ENCODE results near the gene ANO1. TPM values are rescaled to one million over a fixed set of nuclear protein-coding genes. Genes with fewer than 3 reads are reported as not detected.

ANO1 gene
- total and polyA plus RNA-seq, 2 donors (not counting 1 experiment from before 2014, with no cell fraction given): not detected

DNA sequence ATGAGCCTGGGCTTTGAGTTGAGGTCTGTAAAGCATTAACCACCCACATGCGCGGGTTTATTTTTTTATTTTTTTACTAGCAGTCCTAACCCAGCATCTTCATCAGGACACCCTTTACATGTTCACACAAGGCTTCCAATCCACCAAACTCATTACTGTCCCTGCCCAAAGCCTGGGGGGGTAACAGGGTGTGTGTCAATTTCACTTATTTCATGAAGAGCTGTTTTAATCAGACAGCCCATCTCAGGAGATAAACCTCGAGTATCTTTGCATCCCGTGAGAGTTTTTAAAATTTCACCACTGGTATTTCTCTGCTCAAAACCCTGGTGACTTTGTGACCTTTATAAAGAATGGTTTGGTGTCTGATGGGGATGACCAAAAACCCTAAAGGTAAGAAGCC is 45.6 kb downstream of the ANO1 start:
- no peak for ATAC-seq (ENCODE audit: low read depth)
- H3K27me3 Mint-ChIP-seq: peaks cover 8% of the 10 kb centered on the region
- intact Hi-C loops (cut with micrococcal nuclease): no loop called here
- TF ChIP-seq EZH2 (IDR thresholded peaks at IDR 0.05; ENCODE audit: borderline replicate concordance, insufficient read depth, low read depth, low read length, poor library complexity, severe bottlenecking): no peak
- TF ChIP-seq, protein P1, sequence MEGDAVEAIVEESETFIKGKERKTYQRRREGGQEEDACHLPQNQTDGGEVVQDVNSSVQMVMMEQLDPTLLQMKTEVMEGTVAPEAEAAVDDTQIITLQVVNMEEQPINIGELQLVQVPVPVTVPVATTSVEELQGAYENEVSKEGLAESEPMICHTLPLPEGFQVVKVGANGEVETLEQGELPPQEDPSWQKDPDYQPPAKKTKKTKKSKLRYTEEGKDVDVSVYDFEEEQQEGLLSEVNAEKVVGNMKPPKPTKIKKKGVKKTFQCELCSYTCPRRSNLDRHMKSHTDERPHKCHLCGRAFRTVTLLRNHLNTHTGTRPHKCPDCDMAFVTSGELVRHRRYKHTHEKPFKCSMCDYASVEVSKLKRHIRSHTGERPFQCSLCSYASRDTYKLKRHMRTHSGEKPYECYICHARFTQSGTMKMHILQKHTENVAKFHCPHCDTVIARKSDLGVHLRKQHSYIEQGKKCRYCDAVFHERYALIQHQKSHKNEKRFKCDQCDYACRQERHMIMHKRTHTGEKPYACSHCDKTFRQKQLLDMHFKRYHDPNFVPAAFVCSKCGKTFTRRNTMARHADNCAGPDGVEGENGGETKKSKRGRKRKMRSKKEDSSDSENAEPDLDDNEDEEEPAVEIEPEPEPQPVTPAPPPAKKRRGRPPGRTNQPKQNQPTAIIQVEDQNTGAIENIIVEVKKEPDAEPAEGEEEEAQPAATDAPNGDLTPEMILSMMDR (IDR thresholded peaks at IDR 0.05): no peak
- peaks cover 4% of the 10 kb centered on the region for H3K9me3 Mint-ChIP-seq (ENCODE audit: insufficient read depth)
- no peaks in the 10 kb centered on the region for H3K4me1 Mint-ChIP-seq
- no peak overlapping the region for H3K4me2 ChIP-seq (replicated peaks; ENCODE audit: low read depth, low read length, poor library complexity, severe bottlenecking)
- H4K20me1 ChIP-seq (ENCODE audit: control insufficient read depth, insufficient read depth, low read length, poor library complexity, severe bottlenecking): no peaks in the 10 kb centered on the region
- H3K27ac Mint-ChIP-seq: no peak overlapping the region
- ChIA-PET CTCF (no interaction called here), POLR2A (no interaction called here)
- H2AFZ ChIP-seq (ENCODE audit: insufficient read depth, low read depth, low read length, poor library complexity, severe bottlenecking): no peak overlapping the region
- H3K4me3 ChIP-seq (ENCODE audit: control extremely low read depth in 1 of 5, extremely low read depth in 1 of 5, insufficient read depth in 1 of 5, low read depth in 2 of 5, low read length in 4 of 5): no peak overlapping the region
- H3K4me3 Mint-ChIP-seq: no peak overlapping the region
- H3K9ac ChIP-seq (ENCODE audit: low read length): no peak overlapping the region
- H3K9me3 ChIP-seq (ENCODE audit: control extremely low read depth in 1 of 3, control insufficient read depth in 2 of 3, insufficient read depth in 1 of 3, low read length in 2 of 3): no peaks in the 10 kb centered on the region
- no peaks in the 10 kb centered on the region for H3K36me3 ChIP-seq (replicated peaks in 1 of 2; ENCODE audit: control extremely low read depth in 1 of 2, control insufficient read depth in 1 of 2, extremely low read depth in 1 of 2, insufficient read depth in 2 of 2, low read length in 1 of 2)
- 100% methylated on average over 1 of the region's 4 CpGs for WGBS (ENCODE audit: insufficient coverage)
- H3K27me3 ChIP-seq (replicated peaks in 1 of 4; ENCODE audit: control extremely low read depth in 1 of 4, control insufficient read depth in 3 of 4, insufficient read depth in 4 of 4, low read length in 3 of 4): no peaks in the 10 kb centered on the region
- no peaks in the 10 kb centered on the region for H3K79me2 ChIP-seq (ENCODE audit: control insufficient read depth, insufficient read depth, low read length)
- H3K27ac ChIP-seq (ENCODE audit: low read length in 2 of 2): no peak overlapping the region
- DNase-seq: no peak
- H3K4me1 ChIP-seq (ENCODE audit: control insufficient read depth in 2 of 2, insufficient read depth in 2 of 2, low read length in 2 of 2): no peaks in the 10 kb centered on the region

DNA sequence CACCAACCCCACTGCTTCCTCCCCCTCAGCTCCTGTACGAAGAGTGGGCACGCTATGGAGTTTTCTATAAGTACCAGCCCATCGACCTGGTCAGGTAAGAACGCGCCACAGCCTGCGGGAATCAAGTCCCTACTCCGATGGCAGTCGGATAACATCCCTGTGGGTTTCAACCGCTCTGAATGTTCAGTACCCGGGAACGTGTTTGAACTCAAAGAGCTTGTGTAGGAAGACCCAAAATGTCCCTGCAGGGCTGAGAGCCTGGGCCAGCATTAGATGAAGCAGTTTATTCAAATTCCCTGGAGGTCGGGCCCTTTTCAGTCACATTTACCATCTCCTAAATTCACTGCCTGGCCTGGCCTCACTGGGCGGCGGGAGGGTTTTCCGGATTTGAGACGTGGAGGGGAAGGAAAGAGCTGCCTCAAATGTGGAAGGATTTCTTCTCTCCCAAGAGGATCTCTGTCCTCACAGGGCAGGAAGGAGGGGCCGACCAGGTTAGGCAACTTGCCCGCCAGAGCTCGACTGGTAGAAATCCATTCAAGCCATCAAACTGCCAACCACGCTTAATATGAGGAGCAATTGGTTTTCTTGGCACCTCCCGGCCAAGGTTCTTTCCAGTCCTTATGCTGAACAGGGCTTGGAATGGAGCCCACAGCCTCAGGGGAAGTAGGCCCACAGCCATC is 46.3 kb downstream of the ANO1 start:
- 86% methylated on average over 13 of the region's 21 CpGs for WGBS (ENCODE audit: insufficient coverage)
- H3K36me3 ChIP-seq (replicated peaks in 1 of 2; ENCODE audit: control extremely low read depth in 1 of 2, control insufficient read depth in 1 of 2, extremely low read depth in 1 of 2, insufficient read depth in 2 of 2, low read length in 1 of 2): no peaks in the 10 kb centered on the region
- no peaks in the 10 kb centered on the region for H3K79me2 ChIP-seq (ENCODE audit: control insufficient read depth, insufficient read depth, low read length)
- H3K27me3 ChIP-seq (replicated peaks in 1 of 4; ENCODE audit: control extremely low read depth in 1 of 4, control insufficient read depth in 3 of 4, insufficient read depth in 4 of 4, low read length in 3 of 4): no peaks in the 10 kb centered on the region
- no peak overlapping the region for H3K9ac ChIP-seq (ENCODE audit: low read length)
- ChIA-PET POLR2A (no interaction called here), CTCF (no interaction called here)
- no peak overlapping the region for H3K4me3 ChIP-seq (ENCODE audit: control extremely low read depth in 1 of 5, extremely low read depth in 1 of 5, insufficient read depth in 1 of 5, low read depth in 2 of 5, low read length in 4 of 5)
- H3K4me2 ChIP-seq (replicated peaks; ENCODE audit: low read depth, low read length, poor library complexity, severe bottlenecking): no peak overlapping the region
- H4K20me1 ChIP-seq (ENCODE audit: control insufficient read depth, insufficient read depth, low read length, poor library complexity, severe bottlenecking): no peaks in the 10 kb centered on the region
- no peak for ATAC-seq (ENCODE audit: low read depth)
- H3K27ac ChIP-seq (ENCODE audit: low read length in 2 of 2): no peak overlapping the region
- Mint-ChIP-seq H3K27ac (no peak overlapping the region), H3K9me3 (ENCODE audit: insufficient read depth) (peaks cover 2% of the 10 kb centered on the region), H3K4me1 (no peaks in the 10 kb centered on the region), H3K27me3 (peaks cover 5% of the 10 kb centered on the region), H3K4me3 (no peak overlapping the region)
- TF ChIP-seq, protein P1 (IDR thresholded peaks at IDR 0.05): no peak
- TF ChIP-seq EZH2 (IDR thresholded peaks at IDR 0.05; ENCODE audit: borderline replicate concordance, insufficient read depth, low read depth, low read length, poor library complexity, severe bottlenecking): no peak
- no peaks in the 10 kb centered on the region for H3K4me1 ChIP-seq (ENCODE audit: control insufficient read depth in 2 of 2, insufficient read depth in 2 of 2, low read length in 2 of 2)
- no peak overlapping the region for H2AFZ ChIP-seq (ENCODE audit: insufficient read depth, low read depth, low read length, poor library complexity, severe bottlenecking)
- intact Hi-C loops (cut with micrococcal nuclease): no loop called here
- H3K9me3 ChIP-seq (ENCODE audit: control extremely low read depth in 1 of 3, control insufficient read depth in 2 of 3, insufficient read depth in 1 of 3, low read length in 2 of 3): no peaks in the 10 kb centered on the region
- no peak for DNase-seq

Data from B cell (primary cell).